BJ (cell line): Measurements from ENCODE around the gene PLD1. TPM values are rescaled to one million over a fixed set of nuclear protein-coding genes. Genes with fewer than 3 reads are reported as not detected.

ENCODE experiments used
- CTCF ChIA-PET: fragments of 350-600 bp; formaldehyde crosslinking; extraction: SDS; loops from one replicate; lab custom pipeline; 2021; ENCODE audit warnings: antibody characterized with exemption, inconsistent platforms; lab: Yijun Ruan, JAX
- POLR2A ChIA-PET: fragments of 300-600 bp; sonication (Branson Sonifier 250); formaldehyde crosslinking; extraction: SDS; loops from one replicate; lab custom pipeline; 2021; ENCODE audit warnings: antibody characterized with exemption; lab: Charles Lee
- DNase-seq: peaks from one replicate; pipeline ENCODE4 v3.0.0-alpha.2; 2011; ENCODE audit warnings: low read depth
- H3K27me3 ChIP-seq: 2 replicates; pipeline ENCODE4 v1.6.0; 2011; ENCODE audit warnings: low read length; ENCODE audit not compliant: control insufficient read depth, insufficient read depth
- H3K36me3 ChIP-seq: 2 replicates; pipeline ENCODE4 v1.5.1; 2011; ENCODE audit warnings: low read length; ENCODE audit not compliant: control insufficient read depth, insufficient read depth
- H3K4me3 ChIP-seq: 2 replicates; pipeline ENCODE4 v1.5.1; 2011; ENCODE audit warnings: low read depth, mild to moderate bottlenecking, control low read depth, low read length
- CTCF ChIP-seq: IDR thresholded peaks from 2 replicates; pipeline ENCODE4 v1.5.1; 2011; ENCODE audit warnings: low read depth, mild to moderate bottlenecking, control low read depth, inconsistent platforms, low read length, moderate library complexity; ENCODE audit not compliant: insufficient read depth
- polyA plus RNA-seq: library from polyadenylated mRNA; depleted of rRNA; stranded (reverse); fragments of >200 nt; gene quantifications from 2 replicates; pipeline ENCODE4 v1.2.3, GENCODE V29; 2011

The PLD1 gene
- polyA plus RNA-seq, 1 experiment, result 6.4 TPM

- CTCF ChIA-PET, result interaction anchor here (0.7 to 3.5 kb wide), 22 partner anchors 8 to 450 kb away, joined by 3 to 14 read pairs (median 4); partner anchors contain the start of genes PLD1 and TMEM212
- Histone ChIP-seq H3K27me3 (no peaks in the 10 kb centered on the region), H3K36me3 (no peaks in the 10 kb centered on the region), H3K4me3 (no peak overlapping the region)
- POLR2A ChIA-PET, result no interaction called here
- TF ChIP-seq CTCF, result peak; percentile 82
- DNase-seq, result no peak
These were observed 19.7 kb upstream of the PLD1 start for GRCh38 chr3:171829841-171830517.

GRCh38 chr3:171828902-171829770 lies 18.9 kb upstream of the PLD1 start:
- no peak for TF ChIP-seq CTCF
- no peak for DNase-seq
- H3K27me3 ChIP-seq, result no peaks in the 10 kb centered on the region
- no peaks in the 10 kb centered on the region for H3K36me3 ChIP-seq
- CTCF ChIA-PET, result interaction anchor here (0.6 to 3.5 kb wide), 19 partner anchors 7 to 451 kb away, joined by 3 to 14 read pairs (median 4); partner anchors contain the start of genes PLD1 and TMEM212
- POLR2A ChIA-PET, result no interaction called here
- no peak overlapping the region for H3K4me3 ChIP-seq

GRCh38 chr3:171827836-171828458 lies 17.7 kb upstream of the PLD1 start:
- Histone ChIP-seq H3K27me3 (no peaks in the 10 kb centered on the region), H3K36me3 (no peaks in the 10 kb centered on the region), H3K4me3 (no peak overlapping the region)
- no peak for TF ChIP-seq CTCF
- no peak for DNase-seq
- CTCF ChIA-PET, result interaction anchor here (0.9 to 3.5 kb wide), 5 partner anchors 10 to 181 kb away, joined by 3 to 14 read pairs (median 5); no protein-coding TSS in a partner anchor
- POLR2A ChIA-PET, result no interaction called here

GRCh38 chr3:171827385-171827784 lies 17.1 kb upstream of the PLD1 start:
- H3K36me3 ChIP-seq, result no peaks in the 10 kb centered on the region
- TF ChIP-seq CTCF, result no peak
- no peaks in the 10 kb centered on the region for H3K27me3 ChIP-seq
- CTCF ChIA-PET, result interaction anchor here (0.6 to 3.5 kb wide), 3 partner anchors 12 to 165 kb away, joined by 3 to 14 read pairs (median 3); no protein-coding TSS in a partner anchor
- POLR2A ChIA-PET, result no interaction called here
- DNase-seq, result no peak
- H3K4me3 ChIP-seq, result no peak overlapping the region
